Activated T-cell treated with anti-CD3 and anti-CD28 coated beads for 1 hour (primary cell): Measurements from ENCODE around the gene MARK3.

Experiments used
- DNase-seq: peaks from one replicate; pipeline ENCODE4 v3.0.0-alpha.2; 2020; ENCODE audit warnings: low read depth

Gene MARK3

DNA sequence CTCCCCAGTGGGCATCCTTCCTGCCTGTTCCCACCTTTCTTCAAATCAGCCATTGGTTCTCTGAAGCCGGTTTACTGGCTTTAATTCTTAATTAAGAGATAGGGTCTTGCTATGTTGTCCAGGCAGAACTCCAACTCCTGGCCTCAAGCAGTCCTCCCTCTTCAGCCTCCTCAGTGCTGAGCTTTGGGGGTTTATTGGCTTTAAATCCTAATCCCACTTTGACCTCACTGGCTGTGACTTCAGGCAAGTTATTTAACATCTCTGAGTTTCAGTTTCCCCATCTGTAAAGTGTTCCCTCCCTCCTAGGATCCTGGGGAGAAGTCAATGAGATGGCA lies 141.7 kb downstream of the MARK3 start:
- no peak for DNase-seq

DNA sequence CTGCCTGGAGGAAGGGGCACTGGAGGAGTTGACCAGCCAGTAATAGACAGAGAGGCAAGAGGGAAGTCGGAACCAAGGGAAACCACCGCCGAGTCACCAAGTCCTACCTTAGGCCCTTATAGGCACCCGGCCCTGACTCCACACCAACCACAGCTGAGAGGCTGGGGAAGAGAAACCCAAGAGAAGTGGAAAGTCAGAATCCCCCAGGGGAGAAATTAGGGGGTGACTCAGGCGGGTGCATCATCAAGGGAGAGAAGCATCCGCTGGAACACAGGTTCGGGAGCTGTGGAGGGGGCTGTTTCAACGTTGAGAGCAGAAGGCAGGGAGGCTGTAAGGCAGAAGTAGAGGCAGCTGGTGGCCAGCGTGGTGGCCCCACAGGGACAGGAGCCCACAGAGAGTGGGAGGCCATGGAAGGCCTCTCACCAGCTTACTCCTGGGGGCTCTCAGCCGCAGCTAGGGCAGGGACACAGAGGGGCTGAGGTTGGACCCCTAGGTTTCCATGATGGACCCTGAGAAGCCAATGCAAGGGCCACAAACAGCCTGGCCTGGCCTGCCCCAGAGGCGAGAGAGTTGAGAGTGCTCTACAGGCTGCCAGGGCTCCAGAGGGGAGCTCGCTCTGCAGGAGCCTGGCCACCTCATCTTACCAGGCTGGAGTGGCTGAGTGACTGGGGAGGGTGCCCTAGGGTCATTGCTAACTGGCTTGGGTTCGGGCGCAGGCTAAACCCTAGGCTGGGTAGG lies 142.4 kb downstream of the MARK3 start:
- no peak for DNase-seq

DNA sequence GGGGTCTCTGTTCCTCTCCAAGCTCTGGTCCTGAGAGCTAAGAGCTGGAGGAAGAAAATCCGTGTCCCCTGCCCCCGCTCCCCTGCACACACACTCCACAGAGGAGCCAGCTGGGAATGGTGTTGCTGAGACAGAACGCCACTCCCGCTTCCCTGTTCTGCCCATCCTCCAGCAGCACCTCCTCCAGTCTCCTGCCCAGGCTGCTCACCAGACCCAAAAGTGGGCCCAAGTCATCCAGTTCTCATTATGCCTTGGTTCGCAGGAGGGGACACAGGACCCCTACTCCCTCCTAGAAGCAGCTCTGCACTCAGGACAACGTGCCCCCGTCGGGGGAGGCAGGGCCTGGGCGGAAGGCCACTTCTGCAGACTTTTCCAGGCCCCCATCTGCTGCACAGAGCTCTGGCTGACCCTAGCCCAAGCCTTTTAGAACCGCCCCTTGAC lies 143.0 kb downstream of the MARK3 start:
- DNase-seq = no peak

DNA sequence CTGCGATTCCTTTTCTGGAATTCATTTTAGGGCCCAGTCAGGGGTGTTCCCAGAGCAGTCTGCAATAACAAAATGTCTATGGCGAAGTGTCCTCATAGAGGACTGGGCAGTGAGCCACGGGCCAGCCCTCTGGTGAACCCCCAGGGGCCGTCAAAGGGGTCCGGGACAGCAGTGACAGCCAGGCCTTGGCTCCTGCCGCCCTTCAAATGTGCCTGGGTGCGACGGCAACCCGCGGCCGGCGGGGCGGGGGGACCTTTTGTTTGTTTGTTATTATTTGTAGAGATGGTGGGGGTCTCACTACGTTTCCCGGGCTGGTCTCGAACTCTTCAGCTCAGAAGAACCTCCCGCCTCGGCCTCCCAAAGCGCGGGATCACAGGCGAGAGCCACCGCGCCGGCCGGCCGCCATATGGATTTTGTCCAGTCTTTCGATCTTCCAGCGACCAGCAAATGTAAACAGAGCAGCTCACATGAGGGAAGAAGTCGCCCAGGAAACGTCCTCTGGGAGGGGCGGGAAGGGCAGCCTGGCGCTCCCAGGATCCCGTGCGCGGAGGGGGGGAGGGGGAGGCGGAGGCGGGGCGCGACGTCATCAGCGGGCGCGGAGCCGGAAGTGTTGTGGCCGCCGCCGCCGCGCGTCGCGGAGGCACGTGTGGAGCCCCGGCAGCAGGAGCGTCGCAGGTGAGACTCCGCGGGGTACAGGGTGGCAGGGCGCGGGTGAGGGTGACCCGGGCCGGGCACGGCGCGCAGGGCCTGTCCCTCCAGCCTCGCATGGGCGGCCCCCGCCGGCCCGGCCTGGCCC lies 143.6 kb downstream of the MARK3 start, which contains the start of gene TRMT61A:
Gene TRMT61A, plus strand, starts transcription at position 610 of the 796 bp plus-strand sequence. CDS start 783 bp downstream, outside the sequence.
- peak; percentile 73 for DNase-seq

DNA sequence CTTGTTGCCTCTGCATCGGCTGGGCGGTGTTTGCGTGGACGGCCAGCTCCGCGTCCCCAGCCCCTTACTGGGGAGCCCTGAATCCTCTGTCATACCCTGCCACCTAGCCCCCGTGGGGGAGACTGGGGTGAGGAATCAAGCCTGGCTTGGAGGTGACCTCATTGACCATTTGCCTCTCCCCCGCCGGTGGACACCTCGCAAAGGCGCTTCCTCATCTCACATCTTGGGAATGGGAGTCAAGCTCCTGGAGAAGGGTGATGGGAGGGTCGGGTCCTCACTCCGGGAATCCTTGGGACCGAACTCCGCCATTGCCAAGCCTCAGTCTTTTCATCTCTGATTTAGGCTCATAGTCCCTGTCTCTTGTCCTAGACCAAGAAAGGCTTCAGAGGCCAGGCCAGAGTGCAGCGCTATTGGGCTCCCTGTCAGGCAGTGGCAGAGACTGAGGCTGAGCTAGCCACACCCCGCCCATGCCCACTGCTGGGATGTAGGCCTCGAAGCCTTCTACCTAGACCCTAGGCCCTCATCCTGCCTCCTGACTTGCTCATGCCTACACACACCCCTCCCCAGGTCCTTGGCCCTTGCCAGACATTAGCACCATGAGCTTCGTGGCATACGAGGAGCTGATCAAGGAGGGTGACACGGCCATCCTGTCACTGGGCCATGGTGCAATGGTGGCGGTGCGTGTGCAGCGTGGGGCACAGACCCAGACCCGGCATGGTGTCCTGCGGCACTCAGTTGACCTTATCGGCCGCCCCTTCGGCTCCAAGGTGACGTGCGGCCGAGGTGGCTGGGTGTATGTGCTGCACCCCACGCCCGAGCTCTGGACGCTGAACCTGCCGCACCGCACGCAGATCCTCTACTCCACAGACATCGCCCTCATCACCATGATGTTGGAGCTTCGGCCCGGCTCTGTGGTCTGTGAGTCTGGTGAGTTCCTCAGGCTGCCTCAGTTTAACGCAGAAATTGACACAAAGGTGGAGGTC lies 144.5 kb downstream of the MARK3 start:
- no peak for DNase-seq

DNA sequence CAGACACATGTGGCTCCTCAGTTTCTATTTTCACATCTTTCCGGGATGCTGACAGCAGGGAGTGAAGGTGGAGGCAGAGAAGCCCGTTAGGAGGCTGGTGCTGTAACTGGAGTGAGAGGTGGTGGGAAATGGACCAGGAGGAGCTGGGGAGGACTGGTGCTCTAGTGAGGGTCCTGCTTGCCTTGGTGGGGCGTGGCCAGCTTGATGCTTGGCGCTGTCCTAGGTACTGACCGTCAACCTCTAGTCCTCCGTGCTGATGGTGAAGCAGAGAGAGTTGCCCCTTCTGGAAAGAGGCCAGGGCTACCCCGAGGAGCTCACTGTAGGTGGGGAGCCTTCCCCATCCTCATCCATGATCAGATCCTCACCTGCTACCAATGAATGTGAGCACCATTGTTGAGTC lies 145.2 kb downstream of the MARK3 start:
- no peak for DNase-seq

DNA sequence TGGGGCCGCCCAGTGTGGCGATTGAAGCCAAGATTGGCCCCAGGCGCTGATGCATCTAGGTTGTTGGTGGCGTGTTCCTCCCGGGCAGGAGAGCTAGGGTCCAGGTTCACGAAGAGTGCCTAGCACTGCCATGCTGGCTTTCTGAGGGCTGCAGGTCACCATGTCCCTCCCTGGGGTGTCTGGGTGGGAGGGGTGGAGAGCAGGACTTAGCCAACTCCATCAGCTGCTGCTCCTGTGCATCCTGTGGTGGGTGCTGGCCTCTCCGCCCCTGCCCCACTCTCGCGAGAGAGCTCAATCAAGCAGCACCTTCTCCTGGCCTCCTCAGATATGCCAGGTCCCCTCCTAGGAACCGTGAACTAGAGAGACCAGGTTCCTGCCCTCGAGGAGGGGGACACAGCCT lies 145.6 kb downstream of the MARK3 start:
- DNase-seq = no peak

DNA sequence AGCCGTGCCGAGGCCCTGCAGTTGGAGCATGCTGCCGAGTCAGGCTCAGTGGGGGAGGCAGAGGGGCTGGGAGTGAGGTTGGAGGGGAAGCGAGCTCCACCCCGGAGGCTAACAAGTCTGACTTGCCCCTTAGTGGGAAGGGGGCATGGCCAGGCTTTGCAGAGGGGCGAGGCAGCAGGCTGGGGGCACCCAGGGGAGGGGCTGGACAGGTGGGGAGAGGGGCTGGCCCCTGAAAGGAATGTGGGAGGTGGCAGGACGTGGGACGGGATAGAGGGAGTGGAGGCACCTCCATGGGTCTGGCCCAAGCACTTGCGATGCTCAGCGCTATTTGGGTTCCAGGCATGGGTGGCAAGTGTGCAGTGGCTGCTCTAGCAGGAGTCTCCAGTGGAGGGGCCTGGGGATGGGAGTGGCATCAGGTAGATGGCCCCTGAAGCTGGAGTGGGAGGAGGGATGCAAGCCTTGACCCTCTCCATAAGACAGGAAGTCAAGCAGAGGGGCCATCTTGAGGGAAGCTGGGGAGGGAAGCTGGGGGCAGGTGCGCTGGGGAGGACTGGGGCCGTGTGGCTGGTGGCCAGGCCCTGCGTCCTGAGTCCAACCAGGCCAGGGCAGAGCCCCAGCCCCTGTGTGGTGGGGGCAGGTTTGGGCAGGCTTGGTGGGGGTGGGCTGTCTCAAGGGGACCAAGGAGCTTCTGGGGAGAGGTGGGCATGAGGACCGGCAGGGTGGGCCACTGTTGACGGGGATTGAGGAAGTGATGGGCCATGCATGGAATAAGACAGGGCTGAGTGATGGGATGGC lies 146.4 kb downstream of the MARK3 start:
- no peak for DNase-seq

DNA sequence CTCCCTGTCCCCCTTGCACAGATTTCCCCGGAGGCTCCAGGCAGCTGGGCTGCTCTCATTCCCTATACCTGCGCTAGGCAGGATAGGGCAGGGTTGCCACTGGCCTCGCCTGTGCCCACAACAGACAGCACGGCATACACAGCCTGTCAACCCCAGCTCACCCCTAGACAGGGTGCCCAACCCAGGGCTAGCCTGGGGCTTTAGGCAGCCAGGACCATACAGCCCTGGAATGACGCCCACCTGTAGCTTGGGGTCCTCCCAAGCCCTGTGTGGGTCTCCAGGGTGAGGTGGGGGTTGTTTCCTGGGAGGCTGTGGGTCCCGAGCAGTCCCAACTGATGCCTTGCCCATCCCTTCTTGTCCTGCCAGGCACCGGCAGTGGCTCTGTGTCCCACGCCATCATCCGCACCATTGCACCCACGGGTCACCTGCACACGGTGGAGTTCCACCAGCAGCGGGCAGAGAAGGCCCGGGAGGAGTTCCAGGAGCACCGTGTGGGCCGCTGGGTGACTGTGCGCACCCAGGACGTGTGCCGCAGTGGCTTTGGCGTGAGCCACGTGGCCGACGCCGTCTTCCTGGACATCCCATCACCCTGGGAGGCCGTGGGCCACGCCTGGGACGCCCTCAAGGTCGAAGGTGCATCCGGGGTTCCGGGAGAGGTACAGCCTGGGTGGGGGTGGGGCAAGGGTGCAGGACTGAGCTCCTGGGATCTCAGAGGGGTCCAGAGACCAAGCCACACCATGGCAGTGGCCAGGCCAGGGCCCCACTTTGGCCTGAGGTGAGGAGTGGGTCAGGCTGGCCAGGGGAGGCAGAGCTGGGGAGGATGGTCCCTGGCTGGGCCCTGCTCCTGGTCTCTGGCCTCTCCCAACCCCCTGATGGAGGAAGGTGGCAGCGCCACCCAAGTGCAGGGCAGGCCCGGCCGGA lies 147.3 kb downstream of the MARK3 start:
- no peak for DNase-seq

DNA sequence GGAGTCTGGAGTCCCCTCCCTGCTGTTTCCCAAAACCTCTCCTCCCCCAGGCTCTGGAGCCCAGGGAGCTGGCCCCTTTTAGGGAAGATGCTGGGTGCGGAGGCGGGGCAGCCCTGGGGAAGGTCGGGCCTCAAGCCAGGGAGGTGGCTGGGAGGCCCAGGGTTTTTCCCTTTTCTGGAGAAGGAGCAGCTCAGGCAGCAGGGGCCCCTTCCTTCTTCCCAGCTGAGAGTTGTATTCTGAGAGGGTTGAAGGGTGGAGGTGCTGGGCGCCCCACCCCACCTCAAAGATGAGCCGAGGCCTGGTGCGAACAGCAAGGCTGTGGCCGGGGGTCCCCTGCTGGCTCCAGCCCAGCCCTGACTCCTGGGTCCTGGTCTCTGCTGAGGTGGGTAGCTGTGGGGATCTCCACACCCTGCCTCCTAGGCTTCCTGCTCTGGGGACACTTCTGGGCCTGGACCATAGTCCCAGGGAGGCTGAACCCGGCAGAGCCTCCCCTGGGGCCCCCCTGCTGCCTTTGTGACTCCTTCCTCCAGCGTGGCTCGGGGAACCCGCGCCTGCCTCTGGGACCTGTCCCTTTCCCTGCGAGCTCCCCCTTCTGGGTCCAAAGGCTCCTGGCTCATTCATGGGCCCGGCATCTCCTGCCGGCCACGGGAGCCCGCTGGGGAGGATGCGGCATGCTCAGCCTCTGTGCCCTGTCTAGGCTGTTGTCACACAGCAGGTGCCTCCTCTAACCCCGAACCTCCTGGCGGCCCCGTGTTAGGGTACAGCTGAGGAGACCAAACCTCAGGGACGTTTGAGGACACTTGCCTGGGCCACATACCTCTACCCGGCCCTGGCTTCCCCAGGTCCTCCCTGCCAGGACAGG lies 148.2 kb downstream of the MARK3 start:
- no peak for DNase-seq

DNA sequence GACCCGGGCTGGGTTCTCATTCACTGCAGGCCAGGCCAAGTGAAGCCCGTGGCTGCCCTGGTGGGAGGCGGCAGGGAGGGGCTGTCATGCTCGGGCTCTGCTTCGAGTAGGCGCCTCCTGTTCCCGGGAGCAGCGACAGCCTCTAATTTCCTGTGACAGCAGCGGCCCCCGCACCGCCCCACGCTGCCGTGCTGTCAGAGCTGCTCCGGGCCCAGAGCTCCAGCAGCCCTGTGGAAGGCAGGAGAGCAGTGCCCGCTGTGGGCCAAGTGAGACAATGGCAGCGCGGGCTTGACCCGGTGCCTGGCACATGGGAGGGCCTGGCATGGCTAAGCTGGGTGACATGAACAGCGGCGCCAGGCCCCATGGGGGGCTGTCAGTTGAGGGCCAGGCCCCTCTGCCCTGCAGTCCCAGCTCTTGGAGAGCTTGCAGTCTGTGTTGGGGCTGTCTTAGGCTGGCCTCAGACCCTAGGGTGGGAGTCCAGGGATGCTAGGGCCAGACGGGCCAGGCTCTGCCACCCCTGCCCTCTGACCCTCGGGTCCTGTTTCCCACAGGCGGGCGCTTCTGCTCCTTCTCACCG lies 148.9 kb downstream of the MARK3 start:
- no peak for DNase-seq

DNA sequence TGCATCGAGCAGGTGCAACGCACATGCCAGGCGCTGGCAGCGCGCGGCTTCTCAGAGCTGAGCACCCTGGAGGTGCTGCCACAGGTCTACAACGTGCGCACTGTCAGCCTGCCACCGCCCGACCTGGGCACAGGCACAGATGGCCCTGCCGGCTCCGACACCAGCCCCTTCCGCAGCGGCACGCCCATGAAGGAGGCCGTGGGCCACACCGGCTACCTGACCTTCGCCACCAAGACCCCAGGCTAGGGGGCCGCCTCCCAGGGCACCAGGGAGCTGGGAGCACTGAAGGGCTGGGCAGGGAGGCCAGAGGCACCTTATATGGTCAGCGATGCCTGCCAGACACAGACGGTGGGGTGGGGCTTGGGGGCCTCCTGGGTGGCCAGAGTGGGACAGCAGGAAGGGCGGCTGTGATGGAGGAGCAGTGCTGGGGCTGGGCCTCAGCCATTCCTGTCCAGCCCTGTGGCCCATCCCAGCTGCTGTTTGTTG lies 149.4 kb downstream of the MARK3 start:
- no peak for DNase-seq

DNA sequence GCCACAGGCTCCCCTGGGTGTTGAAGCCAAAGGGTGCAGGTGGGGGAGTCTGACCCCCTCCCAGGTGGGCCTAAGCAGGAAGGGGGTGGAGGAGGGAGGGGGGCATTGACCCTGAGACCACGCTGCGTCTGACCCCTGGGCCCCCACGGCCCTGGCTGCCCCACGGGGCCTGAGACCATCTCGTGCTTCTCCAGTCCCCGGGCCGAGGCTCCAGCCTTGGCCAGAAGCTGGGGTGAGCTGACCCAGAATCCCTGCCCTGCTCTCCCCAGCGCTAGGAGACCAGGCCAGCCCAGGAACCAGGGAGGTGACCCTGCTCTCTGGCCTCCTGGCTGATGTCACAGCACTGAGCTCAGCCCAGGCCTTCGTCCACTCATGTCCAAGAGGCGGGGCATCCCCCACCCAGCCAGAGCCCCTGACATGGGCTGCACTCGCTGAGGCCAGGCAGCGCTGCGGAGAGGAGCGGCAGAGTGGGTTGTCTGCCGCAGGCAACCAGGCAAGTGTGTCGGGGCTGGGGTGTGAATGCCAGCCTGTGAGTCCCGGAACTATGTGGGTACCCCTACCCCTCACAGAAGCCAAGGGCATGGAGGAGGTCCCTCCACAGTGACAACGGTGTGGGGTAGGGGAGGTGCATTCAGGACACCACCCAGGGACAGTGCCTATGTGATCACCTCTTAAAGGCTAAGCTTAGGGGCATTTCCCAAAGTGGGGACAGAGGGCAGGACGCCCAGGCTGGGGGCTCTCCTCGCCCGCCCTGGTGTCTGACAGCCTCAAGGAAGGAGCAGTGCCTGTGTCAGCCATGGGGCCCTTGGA lies 150.1 kb downstream of the MARK3 start:
- no peak for DNase-seq

DNA sequence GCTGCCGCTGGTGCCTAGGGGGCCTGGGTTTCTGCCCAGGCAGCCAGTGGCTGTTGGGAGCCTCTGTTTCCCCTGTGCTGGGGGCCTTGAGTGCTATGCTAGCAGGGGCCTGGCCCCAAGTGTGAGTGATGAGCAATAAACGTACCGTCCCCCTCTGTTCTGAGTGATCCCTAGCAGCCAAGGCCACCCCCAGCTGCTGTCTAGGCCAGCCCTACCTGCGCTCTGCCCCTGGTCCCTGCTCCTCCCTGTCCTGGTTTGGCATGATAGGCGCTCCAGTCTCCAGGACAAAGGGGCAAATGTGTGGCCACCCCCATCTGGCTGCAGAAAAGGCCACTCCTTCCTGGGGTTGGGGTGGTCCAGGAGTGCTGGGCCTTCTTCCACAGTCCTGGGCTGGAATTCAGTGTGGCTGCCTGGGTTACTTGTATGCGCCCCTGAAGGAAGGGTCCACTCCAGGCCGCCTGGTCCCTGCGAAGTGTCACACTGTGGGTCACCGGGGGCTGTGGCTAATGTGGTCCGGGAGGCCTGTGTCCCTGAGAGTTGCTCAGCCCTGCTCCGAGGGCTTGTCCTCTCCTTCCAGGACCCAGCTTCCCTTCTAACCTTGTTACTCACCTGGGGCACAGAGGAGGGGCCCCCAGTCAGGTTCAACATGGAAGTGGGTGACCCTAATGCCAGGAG lies 150.8 kb downstream of the MARK3 start:
- no peak for DNase-seq

DNA sequence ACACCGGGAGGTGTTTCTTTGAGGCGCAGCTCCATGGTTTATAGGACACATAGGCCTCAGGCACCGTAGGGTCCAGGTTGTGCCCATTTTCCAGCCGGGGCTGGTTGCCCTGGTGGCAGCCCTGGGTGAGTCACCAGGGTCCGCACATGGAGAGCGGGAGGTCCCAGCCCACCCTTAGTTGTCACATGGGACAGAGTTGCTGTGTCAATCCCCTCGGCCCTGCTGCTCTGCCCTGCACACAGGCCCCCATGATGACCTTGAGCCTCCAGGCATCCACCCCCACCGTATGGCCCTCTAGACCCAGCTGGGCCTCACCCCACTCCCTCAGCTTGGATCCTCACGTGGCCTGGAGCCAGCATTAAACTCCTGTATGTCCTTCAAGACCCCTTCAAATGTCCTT lies 151.5 kb downstream of the MARK3 start:
- no peak for DNase-seq

DNA sequence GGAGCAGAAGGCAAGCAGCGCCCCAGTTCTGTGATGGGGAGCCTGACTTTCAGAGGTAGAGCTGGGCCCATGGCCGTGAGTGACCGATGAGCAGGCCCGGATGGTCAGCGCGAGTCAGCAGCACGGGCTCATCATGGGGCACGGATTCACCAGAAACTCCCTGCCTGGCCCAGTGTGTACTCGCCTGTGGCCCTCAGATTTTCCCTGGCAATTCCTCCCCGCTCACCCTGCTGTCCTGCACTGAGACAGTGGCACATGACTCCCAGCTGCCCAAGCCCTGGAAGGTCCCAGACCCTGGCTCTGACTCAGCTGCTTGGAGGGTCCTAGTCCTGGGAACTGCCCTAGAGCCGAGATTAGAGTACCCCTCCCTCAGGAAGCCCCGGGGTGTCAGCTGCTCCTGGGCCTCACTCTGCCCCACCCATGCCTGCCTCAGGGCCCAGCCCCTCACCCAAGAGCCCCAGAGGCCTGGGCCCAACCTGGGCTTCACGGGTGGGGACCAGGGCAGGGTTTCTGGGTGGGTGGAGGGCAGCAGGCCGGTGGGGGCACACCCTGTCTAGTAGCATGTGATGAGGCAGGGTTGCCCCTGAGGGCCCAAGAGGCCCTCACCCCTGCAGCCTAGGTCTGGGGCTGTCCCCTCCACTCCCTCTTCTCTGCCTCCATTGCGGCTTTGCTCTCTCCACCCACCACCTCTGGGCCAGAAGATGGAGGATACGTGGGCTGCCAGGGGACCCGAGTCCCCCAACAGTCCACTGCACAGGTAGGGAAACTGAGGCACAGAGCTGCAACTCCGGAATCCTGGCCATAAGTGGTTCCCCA lies 152.2 kb downstream of the MARK3 start:
- DNase-seq = no peak
